SK-N-MC (cell line): ENCODE data around the gene APOBEC3C.
"Not testable (repeated sequence)": the region's sequence is repeated elsewhere in the genome, so short reads cannot be mapped to it uniquely, and the experiment has no call there.

Experiments
- EZH2 ChIP-seq: fragments of 200-600 bp; sonication (generic); IDR thresholded peaks from one replicate; pipeline ENCODE4 v1.6.1; 2017; ENCODE audit warnings: antibody characterized with exemption
- FOXP2 ChIP-seq: optimal IDR thresholded peaks from 2 replicates; pipeline ENCODE3; 2011; ENCODE audit warnings: mild to moderate bottlenecking, moderate library complexity; ENCODE audit not compliant: insufficient read depth; ENCODE audit errors: extremely low read length, control extremely low read depth
- POLR2AphosphoS5 ChIP-seq: IDR thresholded peaks from 2 replicates; pipeline ENCODE4 v1.6.1; 2012; ENCODE audit warnings: mild to moderate bottlenecking, low read depth, low read length, borderline replicate concordance

- not testable (repeated sequence) for TF ChIP-seq EZH2, POLR2AphosphoS5, FOXP2
Measured at GRCh38 chr22:38984784-38985757, 29.0 kb upstream of the APOBEC3C start.
